ENCODE data around the gene SLC19A1.

Gene SLC19A1

DNA sequence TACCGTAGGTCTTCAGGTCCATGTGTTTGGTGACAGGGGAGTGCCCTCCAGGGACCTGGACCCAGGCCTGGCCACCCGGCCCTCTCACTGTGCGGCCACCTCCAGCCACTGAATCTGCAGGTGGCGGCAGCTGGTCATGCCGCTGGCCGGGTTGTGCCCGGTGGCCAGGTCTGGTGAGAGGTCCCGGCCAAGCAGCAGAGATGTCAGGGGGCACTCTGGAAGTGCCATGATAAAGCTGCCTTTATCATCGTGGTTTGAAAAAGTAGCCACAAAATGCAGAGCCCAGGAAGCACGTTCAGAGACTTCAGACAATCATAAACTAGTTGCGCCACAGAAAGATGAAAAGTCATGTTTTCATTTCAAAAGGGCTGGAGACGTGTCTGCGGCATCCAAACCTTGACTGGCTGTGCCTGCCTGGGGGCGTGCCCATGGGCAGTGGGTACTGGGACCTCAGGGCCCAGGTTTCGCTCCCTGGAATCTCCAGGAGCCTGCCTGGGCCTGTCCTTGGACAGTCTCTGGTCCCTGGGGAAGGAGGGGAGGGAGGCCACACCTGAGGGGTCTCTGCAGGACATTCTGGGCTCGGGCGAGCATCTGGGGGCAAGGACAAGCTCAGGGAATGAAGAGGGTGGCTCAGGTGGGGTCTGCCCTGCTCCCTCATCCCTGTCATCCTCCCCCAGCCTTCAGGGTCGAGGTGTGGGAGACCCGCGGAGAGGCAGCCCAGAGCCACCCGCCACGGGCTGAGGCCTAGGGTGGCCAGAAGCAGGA, 92.4 kb downstream of the SLC19A1 start:
- DNase-seq = no peak

DNA sequence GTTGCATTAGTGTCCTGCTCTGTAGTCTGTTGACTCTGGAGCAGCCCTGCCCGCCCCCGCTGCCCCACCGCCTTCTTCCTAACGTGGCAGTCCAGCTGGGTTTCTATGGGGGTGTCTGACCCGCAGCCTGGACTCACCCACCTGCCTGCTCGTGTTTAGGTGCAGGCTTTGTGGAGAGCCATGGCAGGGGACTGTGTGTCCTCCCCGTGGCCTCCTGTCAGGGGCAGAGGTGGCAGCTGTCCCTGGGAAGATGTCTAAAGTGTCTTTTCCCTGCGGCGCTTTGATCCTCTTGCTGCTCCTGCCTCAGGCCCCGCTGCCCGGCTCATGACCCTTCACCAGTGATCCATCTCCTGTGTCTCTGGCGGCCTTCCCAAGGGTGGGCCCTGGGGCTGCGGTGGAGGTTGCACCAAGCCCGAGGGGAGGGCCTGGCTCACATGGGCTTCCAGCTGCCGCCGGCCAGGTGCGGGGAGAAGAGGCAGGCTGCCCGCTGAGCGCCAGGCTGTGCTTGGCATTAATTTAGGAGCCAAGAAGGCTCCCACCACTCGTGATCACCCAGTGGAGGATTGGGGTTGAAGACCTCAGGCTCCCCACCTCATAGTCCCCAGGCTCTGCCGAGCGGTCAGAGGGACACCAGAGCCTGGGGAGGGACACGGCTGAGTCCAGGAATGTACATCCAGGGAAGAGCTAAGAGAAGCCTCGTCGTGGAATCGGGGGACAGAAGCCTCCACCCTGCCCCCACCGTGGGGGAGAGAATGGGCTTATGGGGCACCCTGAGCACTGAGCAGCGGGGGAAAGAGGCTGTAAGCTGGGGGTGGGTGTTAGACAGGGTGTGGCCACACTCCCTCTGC, 93.2 kb downstream of the SLC19A1 start:
- peak; percentile 42 to 81 for DNase-seq

DNA sequence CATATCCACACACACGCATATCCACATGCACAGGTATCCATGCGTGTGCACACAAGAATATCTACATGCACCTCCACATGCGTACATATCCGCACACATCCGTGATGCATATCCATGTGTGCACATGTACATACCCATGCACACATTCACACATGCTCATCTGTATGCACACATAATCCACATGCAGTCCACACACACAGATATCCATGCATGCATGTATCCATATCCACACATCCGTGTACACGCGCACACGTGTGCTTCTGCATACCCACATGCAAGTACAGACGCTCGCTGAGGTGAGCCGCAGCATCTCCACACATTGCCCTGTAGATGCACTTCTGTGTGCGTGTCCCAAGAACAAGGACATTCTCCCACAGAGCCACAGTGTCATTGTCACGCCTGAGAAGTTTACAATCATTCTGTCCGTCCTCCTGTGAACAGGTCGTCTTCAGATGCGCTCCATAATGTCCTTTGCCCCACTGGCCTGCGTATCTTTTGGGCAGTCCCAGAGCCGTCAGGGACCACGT, 93.9 kb downstream of the SLC19A1 start:
- no peak for DNase-seq
